Tongue (tissue), 2 donors: ENCODE results near the gene SEMA4A. TPM values are rescaled to one million over a fixed set of nuclear protein-coding genes. Genes with fewer than 3 reads are reported as not detected.
"Not testable (repeated sequence)": the region's sequence is repeated elsewhere in the genome, so short reads cannot be mapped to it uniquely, and the experiment has no call there.

Experiments
- DNase-seq: peaks from one replicate; pipeline ENCODE4 v3.0.0-alpha.2; 2015
- total RNA-seq: library from RNA; depleted of rRNA; stranded (reverse); fragments of >200 nt; gene quantifications from one replicate; pipeline ENCODE4 v1.2.3, GENCODE V29; 2014

Gene SEMA4A
- total RNA-seq, 1 donor from 2014 or later, result 5.5 TPM

- no peak for DNase-seq
These were observed 40.9 kb downstream of the SEMA4A start for GRCh38 chr1:156194300-156194652.

- DNase-seq, result no peak
These were observed 42.5 kb downstream of the SEMA4A start for GRCh38 chr1:156195853-156196252.

- DNase-seq, result no peak
These were observed 43.1 kb downstream of the SEMA4A start for GRCh38 chr1:156196445-156196844.

- DNase-seq, result no peak
These were observed 45.5 kb downstream of the SEMA4A start for GRCh38 chr1:156198831-156199349.

- DNase-seq, result no peak
These were observed 46.7 kb downstream of the SEMA4A start for GRCh38 chr1:156200044-156200443.

- no peak for DNase-seq
These were observed 49.9 kb downstream of the SEMA4A start for GRCh38 chr1:156203331-156203730.

GRCh38 chr1:156204686-156205085 lies 51.3 kb downstream of the SEMA4A start:
- DNase-seq, result no peak

GRCh38 chr1:156211243-156211642 lies 57.9 kb downstream of the SEMA4A start:
- DNase-seq, result no peak

GRCh38 chr1:156212130-156212529 lies 58.7 kb downstream of the SEMA4A start:
- no peak for DNase-seq

GRCh38 chr1:156212833-156213643 lies 59.7 kb downstream of the SEMA4A start, which contains the start of gene PMF1:
Gene PMF1, plus strand, starts transcription at chr1:156213007. Its CDS starts 9 bp downstream, at chr1:156213016.
- DNase-seq, result peak; percentile 98

- DNase-seq, result no peak
These were observed 60.2 kb downstream of the SEMA4A start for GRCh38 chr1:156213644-156213966.

GRCh38 chr1:156214024-156214748 lies 60.8 kb downstream of the SEMA4A start:
- no peak for DNase-seq

- not testable (repeated sequence) for DNase-seq
These were observed 63.1 kb downstream of the SEMA4A start for GRCh38 chr1:156216361-156217086.

- DNase-seq, result no peak
These were observed 64.5 kb downstream of the SEMA4A start for GRCh38 chr1:156217871-156218270.

- DNase-seq, result no peak
These were observed 66.8 kb downstream of the SEMA4A start for GRCh38 chr1:156220226-156220625.

GRCh38 chr1:156221986-156222692 lies 68.8 kb downstream of the SEMA4A start:
- DNase-seq, result no peak

- DNase-seq, result no peak
These were observed 72.3 kb downstream of the SEMA4A start for GRCh38 chr1:156225677-156226014.

- DNase-seq, result no peak
These were observed 72.7 kb downstream of the SEMA4A start for GRCh38 chr1:156226116-156226538.

GRCh38 chr1:156226782-156227181 lies 73.4 kb downstream of the SEMA4A start:
- DNase-seq, result no peak
